Osteocyte (in vitro differentiated cells): ENCODE measurements around the gene SGK1. TPM values are rescaled to one million over a fixed set of nuclear protein-coding genes. Genes with fewer than 3 reads are reported as not detected.

Experiments
- DNase-seq: peaks from one replicate; pipeline ENCODE4 v3.0.0; 2021; ENCODE audit warnings: mixed read lengths; ENCODE audit not compliant: unreplicated experiment; ENCODE audit errors: extremely low spot score
- H3K27ac Mint-ChIP-seq: one replicate; pipeline ENCODE4 v1.8.0; 2021; ENCODE audit warnings: mild to moderate bottlenecking, mixed read lengths; ENCODE audit not compliant: unreplicated experiment
- H3K27me3 Mint-ChIP-seq: one replicate; pipeline ENCODE4 v1.8.0; 2021; ENCODE audit warnings: mixed read lengths; ENCODE audit not compliant: unreplicated experiment
- H3K36me3 Mint-ChIP-seq: one replicate; pipeline ENCODE4 v1.8.0; 2021; ENCODE audit warnings: mixed read lengths; ENCODE audit not compliant: unreplicated experiment
- H3K4me1 Mint-ChIP-seq: one replicate; pipeline ENCODE4 v1.8.0; 2021; ENCODE audit warnings: mixed read lengths; ENCODE audit not compliant: unreplicated experiment
- H3K4me3 Mint-ChIP-seq: one replicate; pipeline ENCODE4 v1.8.0; 2021; ENCODE audit warnings: mild to moderate bottlenecking, moderate library complexity, mixed read lengths; ENCODE audit not compliant: unreplicated experiment
- H3K9me3 Mint-ChIP-seq: one replicate; pipeline ENCODE4 v1.8.0; 2021; ENCODE audit warnings: mixed read lengths; ENCODE audit not compliant: unreplicated experiment
- CTCF ChIP-seq: fragments of 200-600 bp; sonication (generic); IDR thresholded peaks from 2 replicates; pipeline ENCODE4 v1.5.0; 2021; ENCODE audit warnings: antibody characterized with exemption, mild to moderate bottlenecking, moderate library complexity
- total RNA-seq: library from RNA; stranded (reverse); gene quantifications from 2 replicates; pipeline ENCODE4 v1.2.1, GENCODE V29; 2021

The SGK1 gene
- total RNA-seq, 1 donor from 2014 or later = 448 TPM

GRCh38 chr6:134358320-134358719 lies 40.4 kb upstream of the SGK1 start:
- Mint-ChIP-seq H3K4me1 (peaks cover 6% of the 10 kb centered on the region), H3K27me3 (no peaks in the 10 kb centered on the region), H3K4me3 (no peak overlapping the region), H3K36me3 (peaks cover 2% of the 10 kb centered on the region), H3K27ac (no peak overlapping the region), H3K9me3 (no peaks in the 10 kb centered on the region)
- no peak for DNase-seq
- no peak for TF ChIP-seq CTCF

- H3K4me3 Mint-ChIP-seq = no peak overlapping the region
- no peaks in the 10 kb centered on the region for H3K27me3 Mint-ChIP-seq
- peaks cover 2% of the 10 kb centered on the region for H3K36me3 Mint-ChIP-seq
- no peak overlapping the region for H3K27ac Mint-ChIP-seq
- H3K9me3 Mint-ChIP-seq = no peaks in the 10 kb centered on the region
- no peak for DNase-seq
- no peak for TF ChIP-seq CTCF
- peaks cover 13% of the 10 kb centered on the region for H3K4me1 Mint-ChIP-seq
Measured at GRCh38 chr6:134357022-134357487, 39.1 kb upstream of the SGK1 start.

GRCh38 chr6:134356405-134356804 lies 38.5 kb upstream of the SGK1 start:
- Mint-ChIP-seq H3K4me3 (no peak overlapping the region), H3K27me3 (no peaks in the 10 kb centered on the region), H3K27ac (no peak overlapping the region), H3K36me3 (peaks cover 2% of the 10 kb centered on the region), H3K4me1 (peaks cover 17% of the 10 kb centered on the region), H3K9me3 (no peaks in the 10 kb centered on the region)
- TF ChIP-seq CTCF = no peak
- no peak for DNase-seq

GRCh38 chr6:134352786-134353480 lies 35.0 kb upstream of the SGK1 start:
- Mint-ChIP-seq H3K27me3 (no peaks in the 10 kb centered on the region), H3K4me3 (no peak overlapping the region), H3K9me3 (no peaks in the 10 kb centered on the region), H3K27ac (no peak overlapping the region), H3K36me3 (peaks cover 2% of the 10 kb centered on the region), H3K4me1 (peaks cover 30% of the 10 kb centered on the region)
- DNase-seq = no peak
- no peak for TF ChIP-seq CTCF

- Mint-ChIP-seq H3K4me1 (peaks cover 41% of the 10 kb centered on the region), H3K36me3 (peaks cover 2% of the 10 kb centered on the region), H3K9me3 (no peaks in the 10 kb centered on the region), H3K4me3 (no peak overlapping the region), H3K27me3 (no peaks in the 10 kb centered on the region), H3K27ac (no peak overlapping the region)
- no peak for TF ChIP-seq CTCF
- no peak for DNase-seq
Measured at GRCh38 chr6:134351615-134352474, 33.9 kb upstream of the SGK1 start.
